Panc1 (cell line): ENCODE measurements around the gene TLR4. TPM values are rescaled to one million over a fixed set of nuclear protein-coding genes. Genes with fewer than 3 reads are reported as not detected.

Experiments
- ATAC-seq: fragments of 200-7000 bp; cut with Tn5 transposase; 2 replicates; pipeline ENCODE4 v1.9.1; 2020; ENCODE audit warnings: mild to moderate bottlenecking, moderate library complexity
- BruUV-seq: library from RNA; stranded (reverse); fragments of 400-500 nt; replicated peaks from 2 replicates; lab custom pipeline; 2021; lab: Mats Ljungman, UMichigan
- CTCF ChIA-PET: fragments of 300-600 bp; sonication (Branson Sonifier 250); formaldehyde crosslinking; loops from one replicate; lab custom pipeline; 2022; ENCODE audit warnings: antibody characterized with exemption; lab: Charles Lee
- POLR2A ChIA-PET: fragments of 300-600 bp; sonication (Branson Sonifier 250); formaldehyde crosslinking; loops from one replicate; lab custom pipeline; 2022; ENCODE audit warnings: antibody characterized with exemption; lab: Charles Lee
- DNase-seq: peaks from one replicate; pipeline ENCODE4 v3.0.0-alpha.2; 2010; ENCODE audit warnings: low read depth, low spot score
- H3K27ac ChIP-seq: 2 replicates; pipeline ENCODE4 v1.5.1; 2011; ENCODE audit warnings: mild to moderate bottlenecking, low read length, inconsistent platforms
- H3K27me3 ChIP-seq: fragments of 200-500 bp; sonication (Bioruptor generic); 2 replicates; pipeline ENCODE4 v1.6.0; 2014; ENCODE audit warnings: low read length, inconsistent platforms; ENCODE audit not compliant: control insufficient read depth, insufficient read depth
- H3K36me3 ChIP-seq: fragments of 200-500 bp; sonication (Bioruptor generic); 2 replicates; pipeline ENCODE4 v1.5.1; 2014; ENCODE audit warnings: inconsistent platforms, mild to moderate bottlenecking, low read length, moderate library complexity; ENCODE audit not compliant: control insufficient read depth, insufficient read depth
- H3K4me1 ChIP-seq: 2 replicates; pipeline ENCODE4 v1.5.1; 2011; ENCODE audit warnings: inconsistent platforms, mild to moderate bottlenecking, low read length, moderate library complexity; ENCODE audit not compliant: control insufficient read depth, insufficient read depth
- H3K4me3 ChIP-seq, 2 experiments: 2 replicates each; pipeline ENCODE4 v1.5.1; 2011 to 2012; ENCODE audit warnings: low read depth in 2 of 2, low read length in 2 of 2, mild to moderate bottlenecking in 2 of 2, inconsistent platforms in 1 of 2, moderate library complexity in 1 of 2
- H3K9me3 ChIP-seq: fragments of 200-500 bp; sonication (Bioruptor generic); 2 replicates; pipeline ENCODE4 v1.5.1; 2014; ENCODE audit warnings: low read depth, mild to moderate bottlenecking, inconsistent platforms, low read length, moderate library complexity; ENCODE audit not compliant: control insufficient read depth, insufficient read depth
- POLR2AphosphoS5 ChIP-seq: IDR thresholded peaks from 2 replicates; pipeline ENCODE4 v1.6.1; 2012; ENCODE audit warnings: mild to moderate bottlenecking, low read depth, low read length, moderate library complexity
- SIN3A ChIP-seq: IDR thresholded peaks from 2 replicates; pipeline ENCODE4 v1.6.1; 2012; ENCODE audit warnings: low read depth, mild to moderate bottlenecking, low read length, moderate library complexity, borderline replicate concordance; ENCODE audit not compliant: insufficient read depth
- TCF7L2 ChIP-seq: IDR thresholded peaks from 2 replicates; pipeline ENCODE4 v1.6.1; 2011; ENCODE audit warnings: mild to moderate bottlenecking, low read depth, low read length, inconsistent platforms
- in situ Hi-C: cut with HindIII; loops from 2 replicates; pipeline ENCODE4 v1.10.0; 2016; ENCODE audit warnings: low sequenced_read_pairs, low pct_unique_long_range_greater_than_20kb
- intact Hi-C: fragments of 100-400 bp; cut with micrococcal nuclease; formaldehyde crosslinking; loops from one replicate; pipeline ENCODE4 v1.10.0; 2022; ENCODE audit not compliant: unreplicated experiment
- total RNA-seq: library from RNA; stranded (reverse); gene quantifications from one replicate; pipeline ENCODE4 v1.2.1, GENCODE V29; 2021; ENCODE audit not compliant: unreplicated experiment
- TF ChIP-seq, protein P1 (sequence below), 2 experiments: IDR thresholded peaks; 2 replicates each; pipeline ENCODE4 v1.6.1; 2011 to 2012; ENCODE audit warnings: low read depth in 2 of 2, control low read depth in 1 of 2, low read length in 1 of 2, mild to moderate bottlenecking in 1 of 2, moderate library complexity in 1 of 2; ENCODE audit not compliant: insufficient read depth in 1 of 2
- TF ChIP-seq, protein P2 (sequence below): fragments of 450-650 bp; IDR thresholded peaks from 2 replicates; pipeline ENCODE4 v1.5.1; 2017; ENCODE audit warnings: mild to moderate bottlenecking

The TLR4 gene
- total RNA-seq, 1 experiment from 2014 or later: 0.33 TPM

DNA sequence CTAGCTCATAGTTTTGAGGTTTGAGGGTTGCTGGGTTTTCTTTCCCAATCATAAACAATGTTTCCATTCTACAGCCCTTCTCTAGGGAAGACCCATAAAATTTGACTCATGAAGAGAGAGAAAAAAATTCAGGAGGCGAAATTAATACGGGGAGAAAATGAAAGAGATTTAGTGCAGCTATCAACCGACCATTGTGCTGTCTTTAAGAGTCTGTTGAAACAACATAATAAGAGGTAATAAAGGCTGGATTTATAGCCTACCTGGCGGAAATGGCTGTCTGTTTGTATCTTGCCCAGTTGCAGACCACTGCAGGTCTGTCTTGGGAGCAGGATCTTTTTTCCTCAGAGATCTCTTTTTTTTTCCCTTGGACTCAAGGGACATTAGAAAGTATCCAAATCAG is 66.9 kb downstream of the TLR4 start:
- in situ Hi-C loops (no loop called here), intact Hi-C loops (no loop called here)
- H3K4me3 ChIP-seq: no peak overlapping the region
- no peaks in the 10 kb centered on the region for H3K27me3 ChIP-seq
- TF ChIP-seq, protein P1, sequence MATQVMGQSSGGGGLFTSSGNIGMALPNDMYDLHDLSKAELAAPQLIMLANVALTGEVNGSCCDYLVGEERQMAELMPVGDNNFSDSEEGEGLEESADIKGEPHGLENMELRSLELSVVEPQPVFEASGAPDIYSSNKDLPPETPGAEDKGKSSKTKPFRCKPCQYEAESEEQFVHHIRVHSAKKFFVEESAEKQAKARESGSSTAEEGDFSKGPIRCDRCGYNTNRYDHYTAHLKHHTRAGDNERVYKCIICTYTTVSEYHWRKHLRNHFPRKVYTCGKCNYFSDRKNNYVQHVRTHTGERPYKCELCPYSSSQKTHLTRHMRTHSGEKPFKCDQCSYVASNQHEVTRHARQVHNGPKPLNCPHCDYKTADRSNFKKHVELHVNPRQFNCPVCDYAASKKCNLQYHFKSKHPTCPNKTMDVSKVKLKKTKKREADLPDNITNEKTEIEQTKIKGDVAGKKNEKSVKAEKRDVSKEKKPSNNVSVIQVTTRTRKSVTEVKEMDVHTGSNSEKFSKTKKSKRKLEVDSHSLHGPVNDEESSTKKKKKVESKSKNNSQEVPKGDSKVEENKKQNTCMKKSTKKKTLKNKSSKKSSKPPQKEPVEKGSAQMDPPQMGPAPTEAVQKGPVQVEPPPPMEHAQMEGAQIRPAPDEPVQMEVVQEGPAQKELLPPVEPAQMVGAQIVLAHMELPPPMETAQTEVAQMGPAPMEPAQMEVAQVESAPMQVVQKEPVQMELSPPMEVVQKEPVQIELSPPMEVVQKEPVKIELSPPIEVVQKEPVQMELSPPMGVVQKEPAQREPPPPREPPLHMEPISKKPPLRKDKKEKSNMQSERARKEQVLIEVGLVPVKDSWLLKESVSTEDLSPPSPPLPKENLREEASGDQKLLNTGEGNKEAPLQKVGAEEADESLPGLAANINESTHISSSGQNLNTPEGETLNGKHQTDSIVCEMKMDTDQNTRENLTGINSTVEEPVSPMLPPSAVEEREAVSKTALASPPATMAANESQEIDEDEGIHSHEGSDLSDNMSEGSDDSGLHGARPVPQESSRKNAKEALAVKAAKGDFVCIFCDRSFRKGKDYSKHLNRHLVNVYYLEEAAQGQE (IDR thresholded peaks at IDR 0.05; ENCODE audit: insufficient read depth in 1 of 2, low read depth in 2 of 2, low read length in 1 of 2): no peak
- no peak for TF ChIP-seq SIN3A
- TF ChIP-seq TCF7L2: no peak
- no peak for TF ChIP-seq POLR2AphosphoS5
- TF ChIP-seq, protein P2, sequence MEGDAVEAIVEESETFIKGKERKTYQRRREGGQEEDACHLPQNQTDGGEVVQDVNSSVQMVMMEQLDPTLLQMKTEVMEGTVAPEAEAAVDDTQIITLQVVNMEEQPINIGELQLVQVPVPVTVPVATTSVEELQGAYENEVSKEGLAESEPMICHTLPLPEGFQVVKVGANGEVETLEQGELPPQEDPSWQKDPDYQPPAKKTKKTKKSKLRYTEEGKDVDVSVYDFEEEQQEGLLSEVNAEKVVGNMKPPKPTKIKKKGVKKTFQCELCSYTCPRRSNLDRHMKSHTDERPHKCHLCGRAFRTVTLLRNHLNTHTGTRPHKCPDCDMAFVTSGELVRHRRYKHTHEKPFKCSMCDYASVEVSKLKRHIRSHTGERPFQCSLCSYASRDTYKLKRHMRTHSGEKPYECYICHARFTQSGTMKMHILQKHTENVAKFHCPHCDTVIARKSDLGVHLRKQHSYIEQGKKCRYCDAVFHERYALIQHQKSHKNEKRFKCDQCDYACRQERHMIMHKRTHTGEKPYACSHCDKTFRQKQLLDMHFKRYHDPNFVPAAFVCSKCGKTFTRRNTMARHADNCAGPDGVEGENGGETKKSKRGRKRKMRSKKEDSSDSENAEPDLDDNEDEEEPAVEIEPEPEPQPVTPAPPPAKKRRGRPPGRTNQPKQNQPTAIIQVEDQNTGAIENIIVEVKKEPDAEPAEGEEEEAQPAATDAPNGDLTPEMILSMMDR: no peak
- no peak for ATAC-seq
- H3K9me3 ChIP-seq: no peaks in the 10 kb centered on the region
- no peaks in the 10 kb centered on the region for H3K36me3 ChIP-seq
- ChIA-PET CTCF (no interaction called here), POLR2A (no interaction called here)
- BruUV-seq: no TSS peak
- no peaks in the 10 kb centered on the region for H3K4me1 ChIP-seq
- DNase-seq: no peak
- no peak overlapping the region for H3K27ac ChIP-seq

DNA sequence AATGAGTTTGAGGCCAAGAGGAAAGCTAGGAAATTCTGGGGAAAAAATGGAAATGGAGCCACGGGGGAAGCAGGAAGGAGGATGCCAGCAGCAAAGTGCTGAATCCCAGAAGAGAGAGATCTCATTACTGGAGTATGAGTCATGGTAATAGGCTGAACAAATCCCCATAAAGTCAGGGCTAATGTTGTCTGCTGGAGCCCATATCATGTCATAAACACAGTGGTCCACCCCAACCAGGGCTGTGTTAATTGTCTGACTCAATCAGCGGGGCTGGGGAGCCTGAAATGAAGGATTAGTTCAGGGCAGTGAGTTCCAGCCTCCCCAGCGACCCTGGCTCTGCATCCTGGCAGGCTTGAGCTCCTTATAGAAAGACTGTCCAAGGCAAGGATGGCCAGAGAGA is 68.8 kb downstream of the TLR4 start:
- Histone ChIP-seq H3K4me3 (no peak overlapping the region), H3K27me3 (no peaks in the 10 kb centered on the region), H3K27ac (no peak overlapping the region), H3K4me1 (no peaks in the 10 kb centered on the region), H3K9me3 (no peaks in the 10 kb centered on the region), H3K36me3 (no peaks in the 10 kb centered on the region)
- BruUV-seq: no TSS peak
- ChIA-PET POLR2A (no interaction called here), CTCF (no interaction called here)
- in situ Hi-C loops: no loop called here
- TF ChIP-seq SIN3A (no peak), POLR2AphosphoS5 (no peak), TCF7L2 (no peak)
- TF ChIP-seq, protein P1 (IDR thresholded peaks at IDR 0.05; ENCODE audit: insufficient read depth in 1 of 2, low read depth in 2 of 2, low read length in 1 of 2): no peak
- TF ChIP-seq, protein P2: no peak
- ATAC-seq: no peak
- intact Hi-C loops: no loop called here
- DNase-seq: no peak
